Fibroblast of the aortic adventitia (primary cell): ENCODE results near the gene SNX11. TPM values are rescaled to one million over a fixed set of nuclear protein-coding genes. Genes with fewer than 3 reads are reported as not detected.

Experiments used
- DNase-seq: peaks from one replicate; pipeline ENCODE4 v3.0.0-alpha.2; 2010; ENCODE audit warnings: low read depth
- H3K4me3 ChIP-seq: 2 replicates; pipeline ENCODE4 v1.5.1; 2011; ENCODE audit warnings: low read depth, mild to moderate bottlenecking, control low read depth, low read length, moderate library complexity
- total RNA-seq: library from RNA; depleted of rRNA; stranded (reverse); fragments of >200 nt; gene quantifications from 2 replicates; pipeline ENCODE4 v1.2.3, GENCODE V29; 2012; ENCODE audit warnings: low replicate concordance
- TF ChIP-seq, protein P1 (sequence below): IDR thresholded peaks from 2 replicates; pipeline ENCODE4 v1.5.1; 2011; ENCODE audit warnings: mild to moderate bottlenecking, low read length, control low read depth, inconsistent platforms; ENCODE audit not compliant: insufficient read depth

The SNX11 gene
- total RNA-seq, 1 donor, result 11.5 TPM

DNA sequence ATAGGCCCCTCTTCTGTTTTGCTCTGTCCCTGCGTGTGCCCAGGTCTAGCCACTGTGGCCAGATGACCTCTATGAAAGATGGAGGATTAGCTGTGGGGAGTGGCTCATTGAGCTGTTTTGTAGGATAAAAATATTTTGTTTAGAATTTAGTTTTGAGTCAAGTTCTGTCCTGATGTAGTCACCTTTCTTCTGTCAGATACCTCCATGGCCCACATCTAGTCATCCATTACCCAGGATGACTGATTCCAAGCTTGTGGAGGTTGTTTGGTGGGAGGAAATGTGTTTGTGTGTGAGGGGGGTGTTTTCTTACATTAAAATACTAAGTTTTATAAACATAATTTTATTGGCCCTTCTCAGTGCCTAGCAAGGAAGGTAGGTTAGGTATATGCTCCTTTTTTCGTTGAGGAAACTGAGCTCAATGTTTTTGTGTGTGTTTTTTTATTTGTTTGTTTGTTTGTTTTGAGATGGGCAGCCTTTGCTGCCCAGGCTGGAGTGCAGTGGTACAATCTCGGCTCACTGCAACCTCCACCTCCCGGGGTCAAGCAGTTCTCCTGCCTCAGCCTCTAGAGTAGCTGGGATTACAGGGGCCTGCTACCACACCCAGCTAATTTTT lies 16.3 kb downstream of the SNX11 start:
- TF ChIP-seq, protein P1, sequence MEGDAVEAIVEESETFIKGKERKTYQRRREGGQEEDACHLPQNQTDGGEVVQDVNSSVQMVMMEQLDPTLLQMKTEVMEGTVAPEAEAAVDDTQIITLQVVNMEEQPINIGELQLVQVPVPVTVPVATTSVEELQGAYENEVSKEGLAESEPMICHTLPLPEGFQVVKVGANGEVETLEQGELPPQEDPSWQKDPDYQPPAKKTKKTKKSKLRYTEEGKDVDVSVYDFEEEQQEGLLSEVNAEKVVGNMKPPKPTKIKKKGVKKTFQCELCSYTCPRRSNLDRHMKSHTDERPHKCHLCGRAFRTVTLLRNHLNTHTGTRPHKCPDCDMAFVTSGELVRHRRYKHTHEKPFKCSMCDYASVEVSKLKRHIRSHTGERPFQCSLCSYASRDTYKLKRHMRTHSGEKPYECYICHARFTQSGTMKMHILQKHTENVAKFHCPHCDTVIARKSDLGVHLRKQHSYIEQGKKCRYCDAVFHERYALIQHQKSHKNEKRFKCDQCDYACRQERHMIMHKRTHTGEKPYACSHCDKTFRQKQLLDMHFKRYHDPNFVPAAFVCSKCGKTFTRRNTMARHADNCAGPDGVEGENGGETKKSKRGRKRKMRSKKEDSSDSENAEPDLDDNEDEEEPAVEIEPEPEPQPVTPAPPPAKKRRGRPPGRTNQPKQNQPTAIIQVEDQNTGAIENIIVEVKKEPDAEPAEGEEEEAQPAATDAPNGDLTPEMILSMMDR, result no peak
- DNase-seq, result no peak
- H3K4me3 ChIP-seq, result no peak overlapping the region

DNA sequence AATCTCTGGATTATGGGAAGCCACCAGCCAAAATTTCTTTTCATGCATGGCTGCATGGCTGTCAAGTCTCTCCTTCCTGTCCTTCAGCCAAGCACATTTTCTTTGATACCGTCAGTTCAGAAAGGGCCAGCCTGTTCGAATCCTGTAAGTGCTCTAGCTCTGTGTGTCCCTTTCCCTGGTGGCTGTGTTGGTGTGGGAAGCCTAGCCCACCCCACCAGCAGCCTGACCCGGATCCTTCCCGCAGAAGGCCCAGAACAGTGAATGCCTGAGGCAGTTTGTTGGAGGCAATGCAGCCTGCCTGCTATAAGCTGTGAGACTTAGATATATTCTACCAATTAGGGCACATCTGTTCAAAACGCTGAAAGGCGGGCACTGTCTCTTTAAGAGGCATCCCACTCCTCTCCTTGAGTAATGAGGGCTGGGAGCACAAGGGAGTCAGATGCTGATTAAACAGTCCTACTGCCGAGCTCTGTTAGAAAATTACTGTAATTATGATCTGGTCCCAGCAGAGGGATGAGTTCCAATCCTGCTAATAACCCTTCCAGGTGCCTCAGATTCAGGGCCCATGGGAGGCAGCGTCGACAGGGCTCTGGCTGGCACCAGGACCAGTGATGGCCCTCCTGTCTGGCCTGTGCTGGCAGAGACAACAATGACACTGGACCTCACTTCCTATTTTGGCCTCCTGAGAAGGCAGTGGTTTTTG lies 18.4 kb downstream of the SNX11 start:
- DNase-seq, result no peak
- no peak overlapping the region for H3K4me3 ChIP-seq
- TF ChIP-seq, protein P1, result no peak

DNA sequence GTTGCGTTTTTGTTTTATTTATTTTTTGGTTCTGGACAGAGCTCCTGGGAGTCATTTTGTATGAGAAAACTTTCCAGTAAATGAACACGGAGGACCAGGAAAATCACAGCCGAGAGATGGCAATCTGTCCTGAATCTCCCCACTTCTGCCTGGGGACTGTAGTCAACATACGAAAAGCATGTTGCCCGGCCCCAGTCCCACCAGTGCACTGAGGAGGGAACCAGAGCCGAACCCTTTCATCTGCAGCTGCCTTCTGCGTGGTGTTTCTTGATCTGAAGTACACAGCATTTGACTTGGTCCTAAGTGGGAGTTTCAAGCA lies 18.9 kb downstream of the SNX11 start:
- no peak for DNase-seq
- H3K4me3 ChIP-seq, result no peak overlapping the region
- TF ChIP-seq, protein P1, result no peak

DNA sequence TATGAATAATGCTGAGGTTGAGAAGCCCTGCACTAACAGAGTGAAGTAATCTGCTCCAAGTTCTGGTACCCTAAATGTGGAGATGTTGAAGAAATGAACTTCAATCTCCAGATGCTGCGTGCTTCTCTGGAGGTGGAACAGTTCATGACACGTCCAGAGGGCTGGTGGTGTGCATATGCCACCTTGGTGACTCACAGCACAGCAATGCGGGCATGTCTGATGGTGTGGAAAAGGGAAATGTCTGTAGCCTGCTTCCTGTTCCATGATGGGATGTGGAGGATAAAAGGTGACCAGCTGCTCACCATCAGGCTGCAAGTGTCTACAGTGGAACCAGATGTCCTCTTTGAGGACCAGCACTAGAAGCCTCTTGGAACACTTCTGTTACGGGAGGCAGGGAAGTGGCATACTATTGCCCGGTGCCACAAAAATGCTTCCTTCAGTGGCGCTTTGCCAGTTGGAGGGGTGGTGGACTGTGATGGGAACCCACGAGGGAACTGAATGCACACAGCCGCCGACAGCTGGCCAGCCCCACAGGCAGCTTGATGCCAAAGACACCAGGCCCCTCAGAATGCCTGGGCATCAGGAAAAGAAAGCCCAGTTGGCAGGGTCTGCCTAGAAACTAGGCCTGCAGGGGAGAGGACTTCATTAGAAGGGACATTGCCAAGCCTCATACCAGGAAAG lies 19.9 kb downstream of the SNX11 start:
- peak; percentile 4 for DNase-seq
- no peak overlapping the region for H3K4me3 ChIP-seq
- TF ChIP-seq, protein P1, result no peak

DNA sequence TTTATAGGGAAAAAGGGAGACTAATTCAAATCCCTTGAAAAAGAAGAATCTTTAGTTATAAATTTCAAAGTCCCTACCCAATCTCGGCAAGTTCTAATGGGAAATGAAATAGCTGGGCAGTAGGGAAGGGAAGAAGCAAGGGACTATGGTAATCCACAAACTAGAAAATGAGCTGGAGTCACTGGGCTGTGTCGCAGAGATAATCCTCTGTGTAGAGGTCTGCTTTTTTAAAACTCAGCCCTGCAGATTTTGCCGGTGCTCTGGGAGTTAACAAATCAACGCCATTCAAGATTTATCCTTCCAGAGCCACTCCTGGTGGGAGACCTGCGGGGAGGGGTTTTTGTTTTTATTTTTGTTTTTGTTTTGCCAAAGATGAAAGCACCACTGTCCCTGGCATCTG lies 20.8 kb downstream of the SNX11 start:
- TF ChIP-seq, protein P1, result no peak
- DNase-seq, result no peak
- no peak overlapping the region for H3K4me3 ChIP-seq

DNA sequence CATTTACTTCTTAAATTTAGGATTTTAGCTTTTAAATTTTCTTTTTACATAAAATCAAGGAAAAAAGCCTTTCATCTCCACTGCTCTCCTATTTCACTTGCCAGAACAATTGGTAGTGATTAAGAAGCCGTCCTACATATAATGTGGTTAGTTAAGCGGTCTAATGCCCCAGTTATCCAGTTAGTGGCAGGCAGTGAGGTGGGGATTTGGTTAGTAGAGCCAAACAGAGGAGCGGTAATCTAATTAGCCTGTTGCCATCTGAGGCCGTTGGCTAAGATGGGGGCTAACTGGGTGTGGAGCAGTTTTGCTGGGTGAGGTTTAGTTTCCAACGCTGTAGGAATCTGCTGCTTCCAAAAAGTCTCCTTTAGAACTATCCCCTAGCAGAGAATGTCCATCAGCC lies 22.4 kb downstream of the SNX11 start:
- H3K4me3 ChIP-seq, result no peak overlapping the region
- TF ChIP-seq, protein P1, result no peak
- DNase-seq, result no peak
